Endothelial cell of umbilical vein (primary cell): Measurements from ENCODE around the gene TRIP10. TPM values are rescaled to one million over a fixed set of nuclear protein-coding genes. Genes with fewer than 3 reads are reported as not detected.

ENCODE experiments used
- BruUV-seq: library from RNA; stranded (reverse); fragments of 400-500 nt; replicated peaks from 2 replicates; lab custom pipeline; 2021; lab: Mats Ljungman, UMichigan
- CTCF ChIA-PET: fragments of 300-600, 350-600 bp; sonication (Branson Sonifier 250); formaldehyde crosslinking; loops from one replicate; lab custom pipeline; 2021; ENCODE audit warnings: antibody characterized with exemption, inconsistent platforms; lab: Charles Lee
- POLR2A ChIA-PET: fragments of 300-600, 350-600 bp; sonication (Branson Sonifier 250); formaldehyde crosslinking; loops from one replicate; lab custom pipeline; 2021; ENCODE audit warnings: antibody characterized with exemption, inconsistent platforms; lab: Charles Lee
- DNase-seq: peaks from one replicate; pipeline ENCODE4 v3.0.0-alpha.2; 2011; ENCODE audit warnings: low read depth, low spot score
- FAIRE-seq: peaks from 2 replicates; lab custom pipeline; 2011; peaks lifted over from hg19 to GRCh38; lab: Jason Lieb, UNC
- H2AFZ ChIP-seq: 2 replicates; pipeline ENCODE4 v1.6.0; 2012; ENCODE audit warnings: low read depth, low read length, control low read depth, inconsistent platforms
- H3K27ac ChIP-seq: 2 replicates; pipeline ENCODE4 v1.5.1; 2011; ENCODE audit warnings: low read depth, mild to moderate bottlenecking, control low read depth, low read length, moderate library complexity; ENCODE audit not compliant: insufficient read depth
- H3K27me3 ChIP-seq, 2 experiments: 2 replicates each; pipeline versions ENCODE4 v1.6.0 to v1.6.1; 2011; ENCODE audit warnings: low read length in 2 of 2, mixed read lengths in 1 of 2; ENCODE audit not compliant: control insufficient read depth in 2 of 2, insufficient read depth in 2 of 2
- H3K36me3 ChIP-seq, 2 experiments: 2 replicates in 1 of 2; 3 replicates in 1 of 2; pipeline ENCODE4 v1.5.1; 2011; ENCODE audit warnings: low read length in 2 of 2, mild to moderate bottlenecking in 1 of 2, moderate library complexity in 1 of 2; ENCODE audit not compliant: control insufficient read depth in 2 of 2, insufficient read depth in 2 of 2; ENCODE audit errors: extremely low read depth in 1 of 2
- H3K4me1 ChIP-seq: 3 replicates; pipeline ENCODE4 v1.5.1; 2011; ENCODE audit warnings: mild to moderate bottlenecking, low read length; ENCODE audit not compliant: control insufficient read depth, insufficient read depth; ENCODE audit errors: extremely low read depth
- H3K4me2 ChIP-seq: 2 replicates; pipeline ENCODE4 v1.6.1; 2011; ENCODE audit warnings: low read length, control low read depth, mixed read lengths; ENCODE audit not compliant: insufficient read depth
- H3K4me3 ChIP-seq, 3 experiments: fragments of 200-600 bp in 1 of 3; sonication (generic), shearing (Covaris generic) in 1 of 3; replicated peaks in 1 of 3; 2 replicates each; pipeline ENCODE4 v1.5.1; 2011 to 2016; ENCODE audit warnings: control low read depth in 3 of 3, low read length in 3 of 3, mild to moderate bottlenecking in 2 of 3, inconsistent platforms in 1 of 3, low read depth in 1 of 3, moderate library complexity in 1 of 3; ENCODE audit not compliant: insufficient read depth in 1 of 3
- H3K79me2 ChIP-seq: 2 replicates; pipeline ENCODE4 v1.6.0; 2012; ENCODE audit warnings: low read length, inconsistent platforms; ENCODE audit not compliant: control insufficient read depth, insufficient read depth
- H3K9ac ChIP-seq: replicated peaks from 2 replicates; pipeline ENCODE3; 2011; ENCODE audit warnings: low read length, control low read depth; ENCODE audit not compliant: insufficient read depth; ENCODE audit errors: extremely low read depth
- H3K9me1 ChIP-seq: replicated peaks from 3 replicates; pipeline ENCODE4 v1.6.0; 2011; ENCODE audit warnings: mild to moderate bottlenecking, low read length; ENCODE audit not compliant: control insufficient read depth, insufficient read depth; ENCODE audit errors: extremely low read depth
- H3K9me3 ChIP-seq: replicated peaks from 2 replicates; pipeline ENCODE4 v1.5.1; 2012; ENCODE audit warnings: low read length, inconsistent platforms; ENCODE audit not compliant: control insufficient read depth, insufficient read depth
- H4K20me1 ChIP-seq: replicated peaks from 2 replicates; pipeline ENCODE3; 2011; ENCODE audit warnings: mild to moderate bottlenecking, low read length; ENCODE audit not compliant: control insufficient read depth, insufficient read depth; ENCODE audit errors: extremely low read depth
- CTCF ChIP-seq, 2 donors: IDR thresholded peaks; 1 replicate in 1 of 2; 2 replicates in 1 of 2; pipeline ENCODE4 v1.5.1; 2011; ENCODE audit warnings: low read length in 2 of 2, mild to moderate bottlenecking in 2 of 2, moderate library complexity in 2 of 2, control low read depth in 1 of 2, inconsistent platforms in 1 of 2, low read depth in 1 of 2; ENCODE audit not compliant: insufficient read depth in 1 of 2; ENCODE audit errors: extremely low read depth in 1 of 2
- EZH2 ChIP-seq: IDR thresholded peaks from 2 replicates; pipeline ENCODE4 v1.6.1; 2012; ENCODE audit warnings: borderline replicate concordance, low read depth, mild to moderate bottlenecking, moderate library complexity, low read length, inconsistent platforms; ENCODE audit not compliant: severe bottlenecking
- FOS ChIP-seq: IDR thresholded peaks from 2 replicates; pipeline ENCODE4 v1.6.1; 2011; ENCODE audit warnings: mild to moderate bottlenecking, low read length, moderate library complexity, borderline replicate concordance; ENCODE audit not compliant: insufficient read depth
- GATA2 ChIP-seq: IDR thresholded peaks from 2 replicates; pipeline ENCODE4 v1.7.0; 2011; ENCODE audit warnings: low read depth, mild to moderate bottlenecking, moderate library complexity, mixed read lengths, low read length; ENCODE audit not compliant: insufficient read length, insufficient read depth
- MAX ChIP-seq: IDR thresholded peaks from 2 replicates; pipeline ENCODE4 v1.6.1; 2011; ENCODE audit not compliant: insufficient read depth, insufficient read length
- MYC ChIP-seq: IDR thresholded peaks from one replicate; pipeline ENCODE4 v1.6.1; 2011; ENCODE audit warnings: mild to moderate bottlenecking, low read depth, low read length
- POLR2A ChIP-seq: IDR thresholded peaks from 2 replicates; pipeline ENCODE4 v1.6.1; 2012; ENCODE audit warnings: low read depth, mild to moderate bottlenecking, control low read depth, low read length
- dilution Hi-C: fragments of 300-500 bp; cut with MboI; formaldehyde crosslinking; loops from one replicate; pipeline ENCODE4 v1.15.0; 2019; ENCODE audit warnings: low sequenced_read_pairs; ENCODE audit not compliant: extremely low pct_ligation_motif_present
- intact Hi-C: fragments of 100-400 bp; cut with micrococcal nuclease; formaldehyde crosslinking; loops from one replicate; pipeline ENCODE4 v1.10.0; 2022
- polyA plus RNA-seq, 4 experiments: library from polyadenylated mRNA; depleted of rRNA in 3 of 4; stranded (reverse) in 3 of 4; unstranded in 1 of 4; fragments of >200 nt; gene quantifications; 2 replicates each; pipeline versions ENCODE4 v1.2.1 to v1.2.3, GENCODE V29; 2011 to 2012; ENCODE audit warnings: missing spikeins in 1 of 4
- total RNA-seq: library from RNA; stranded (reverse); gene quantifications from 2 replicates; pipeline ENCODE4 v1.2.3, GENCODE V29; 2021

The TRIP10 gene
- total and polyA plus RNA-seq, 2 donors (not counting 3 experiments of a cell fraction or from before 2014, with no cell fraction given), result 28.4 to 69.3 TPM

DNA sequence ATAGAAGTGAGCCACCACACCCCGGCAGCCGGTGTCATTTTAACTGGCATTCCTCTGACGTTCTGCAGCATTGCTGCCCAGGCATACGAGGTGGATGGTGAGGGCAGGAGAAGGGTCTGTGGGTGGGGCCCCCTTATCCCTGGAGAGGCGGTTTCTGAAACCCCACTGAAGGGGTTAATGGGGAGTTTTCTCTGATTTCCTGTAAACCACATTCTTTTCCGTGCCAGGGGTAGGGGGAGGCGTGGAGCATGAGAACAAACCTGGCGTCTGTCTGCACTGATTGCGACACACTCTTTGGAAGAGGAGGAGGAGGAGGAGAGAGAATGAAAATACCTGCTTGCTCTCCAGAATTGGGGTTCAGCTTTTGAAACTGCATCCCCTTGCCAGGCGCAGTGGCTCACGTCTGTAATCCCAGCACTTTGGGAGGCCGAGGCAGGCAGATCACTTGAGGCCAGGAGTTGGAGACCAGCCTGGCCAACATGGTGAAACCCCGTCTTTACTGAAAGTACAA lies 16.3 kb upstream of the TRIP10 start:
- H3K9ac ChIP-seq, result no peak overlapping the region
- CTCF ChIA-PET, result no interaction called here
- no peak for DNase-seq
- H3K27ac ChIP-seq, result no peak overlapping the region
- H4K20me1 ChIP-seq, result no peaks in the 10 kb centered on the region
- no peak overlapping the region for H2AFZ ChIP-seq
- H3K9me3 ChIP-seq, result no peaks in the 10 kb centered on the region
- TF ChIP-seq MAX (no peak), EZH2 (no peak), FOS (no peak), GATA2 (no peak)
- no TSS peak for BruUV-seq
- intact Hi-C loops, result no loop called here
- dilution Hi-C loops, result no loop called here
- no peaks in the 10 kb centered on the region for H3K79me2 ChIP-seq
- FAIRE-seq, result no peak
- no peaks in the 10 kb centered on the region for H3K27me3 ChIP-seq
- no peak overlapping the region for H3K4me2 ChIP-seq
- H3K36me3 ChIP-seq, result no peaks in the 10 kb centered on the region
- no peaks in the 10 kb centered on the region for H3K9me1 ChIP-seq
- POLR2A ChIA-PET, result no interaction called here
- H3K4me1 ChIP-seq, result no peaks in the 10 kb centered on the region
- no peak overlapping the region for H3K4me3 ChIP-seq

- Histone ChIP-seq H3K4me2 (no peak overlapping the region), H3K36me3 (no peaks in the 10 kb centered on the region), H3K4me1 (no peaks in the 10 kb centered on the region), H2AFZ (no peak overlapping the region), H4K20me1 (no peaks in the 10 kb centered on the region), H3K9ac (no peak overlapping the region), H3K4me3 (no peak overlapping the region), H3K9me3 (no peaks in the 10 kb centered on the region), H3K79me2 (no peaks in the 10 kb centered on the region), H3K9me1 (no peaks in the 10 kb centered on the region), H3K27ac (no peak overlapping the region), H3K27me3 (no peaks in the 10 kb centered on the region)
- intact Hi-C loops (no loop called here), dilution Hi-C loops (no loop called here)
- TF ChIP-seq MAX (no peak), EZH2 (no peak), POLR2A (no peak), CTCF (IDR thresholded peaks at IDR 0.05; ENCODE audit: extremely low read depth in 1 of 2, insufficient read depth in 1 of 2, low read depth in 1 of 2, low read length in 2 of 2) (no peak), GATA2 (no peak), FOS (no peak), MYC (no peak)
- ChIA-PET POLR2A (no interaction called here), CTCF (no interaction called here)
- no TSS peak for BruUV-seq
- no peak for DNase-seq
- no peak for FAIRE-seq
Measured at GRCh38 chr19:6723738-6724137, 15.7 kb upstream of the TRIP10 start.
